Measurements from ENCODE around the gene STK32C. TPM values are rescaled to one million over a fixed set of nuclear protein-coding genes. Genes with fewer than 3 reads are reported as not detected.
"Not testable (repeated sequence)": the region's sequence is repeated elsewhere in the genome, so short reads cannot be mapped to it uniquely, and the experiment has no call there.

STK32C gene
- total RNA-seq, 2 donors from 2014 or later: 7.2 to 21.5 TPM

DNA sequence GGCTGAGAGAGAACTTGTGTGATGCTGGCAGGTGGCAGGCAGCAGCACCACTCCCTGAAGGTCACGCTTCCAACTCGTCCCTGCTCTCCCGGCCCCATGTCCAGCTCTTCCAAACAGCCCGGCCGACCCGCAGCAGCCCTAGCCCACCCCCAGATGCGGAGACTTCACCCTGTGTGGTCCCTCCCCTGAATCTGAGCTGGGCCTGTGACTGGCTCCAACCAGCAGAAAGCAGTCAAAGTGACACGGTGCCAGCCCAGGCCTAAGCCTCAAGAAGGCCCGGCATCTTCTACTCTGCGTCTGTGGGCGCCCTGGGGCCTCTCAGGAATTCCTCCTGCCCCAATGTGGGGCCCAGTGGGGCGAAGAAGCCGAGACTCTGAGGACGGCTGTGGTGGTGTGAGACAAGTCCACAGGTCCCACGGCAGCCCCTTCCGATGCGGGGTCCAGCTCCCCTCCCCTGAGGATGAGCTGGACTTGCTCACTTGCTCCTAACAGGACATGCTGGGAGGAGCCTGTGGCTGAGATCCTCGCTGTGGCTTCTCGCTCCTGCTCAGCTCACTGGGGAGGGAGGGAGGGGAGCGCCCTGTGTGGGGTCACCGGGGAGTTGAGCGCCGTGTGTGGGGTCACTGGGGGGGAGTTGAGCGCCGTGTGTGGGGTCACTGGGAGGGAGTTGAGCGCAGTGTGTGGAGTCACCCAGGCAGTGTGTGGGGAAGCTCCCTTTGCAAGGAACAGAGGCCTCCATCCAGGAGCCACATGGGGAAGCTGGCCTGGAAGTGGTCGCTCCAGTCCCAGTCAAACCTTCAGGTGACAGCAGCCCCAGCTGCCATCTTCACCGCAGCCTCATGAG, 9.5 kb downstream of the STK32C start:
- H3K4me1 ChIP-seq (replicated peaks): no peaks in the 10 kb centered on the region
- 62% methylated on average over 28 of the region's 28 CpGs for WGBS
- H3K27me3 ChIP-seq (replicated peaks; ENCODE audit: insufficient read depth): peaks cover 1% of the 10 kb centered on the region
- H3K9me3 ChIP-seq: no peaks in the 10 kb centered on the region
- H3K36me3 ChIP-seq: no peaks in the 10 kb centered on the region
- intact Hi-C loops (cut with DNase I): no loop called here
- no peak overlapping the region for H3K27ac ChIP-seq
- no peak overlapping the region for H3K4me3 ChIP-seq
- TF ChIP-seq POLR2A (IDR thresholded peaks at IDR 0.05) (no peak), POLR2AphosphoS5 (IDR thresholded peaks at IDR 0.05) (no peak)
- TF ChIP-seq, protein P1, sequence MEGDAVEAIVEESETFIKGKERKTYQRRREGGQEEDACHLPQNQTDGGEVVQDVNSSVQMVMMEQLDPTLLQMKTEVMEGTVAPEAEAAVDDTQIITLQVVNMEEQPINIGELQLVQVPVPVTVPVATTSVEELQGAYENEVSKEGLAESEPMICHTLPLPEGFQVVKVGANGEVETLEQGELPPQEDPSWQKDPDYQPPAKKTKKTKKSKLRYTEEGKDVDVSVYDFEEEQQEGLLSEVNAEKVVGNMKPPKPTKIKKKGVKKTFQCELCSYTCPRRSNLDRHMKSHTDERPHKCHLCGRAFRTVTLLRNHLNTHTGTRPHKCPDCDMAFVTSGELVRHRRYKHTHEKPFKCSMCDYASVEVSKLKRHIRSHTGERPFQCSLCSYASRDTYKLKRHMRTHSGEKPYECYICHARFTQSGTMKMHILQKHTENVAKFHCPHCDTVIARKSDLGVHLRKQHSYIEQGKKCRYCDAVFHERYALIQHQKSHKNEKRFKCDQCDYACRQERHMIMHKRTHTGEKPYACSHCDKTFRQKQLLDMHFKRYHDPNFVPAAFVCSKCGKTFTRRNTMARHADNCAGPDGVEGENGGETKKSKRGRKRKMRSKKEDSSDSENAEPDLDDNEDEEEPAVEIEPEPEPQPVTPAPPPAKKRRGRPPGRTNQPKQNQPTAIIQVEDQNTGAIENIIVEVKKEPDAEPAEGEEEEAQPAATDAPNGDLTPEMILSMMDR (IDR thresholded peaks at IDR 0.05): no peak
- no peak for DNase-seq (ENCODE audit: low spot score)

DNA sequence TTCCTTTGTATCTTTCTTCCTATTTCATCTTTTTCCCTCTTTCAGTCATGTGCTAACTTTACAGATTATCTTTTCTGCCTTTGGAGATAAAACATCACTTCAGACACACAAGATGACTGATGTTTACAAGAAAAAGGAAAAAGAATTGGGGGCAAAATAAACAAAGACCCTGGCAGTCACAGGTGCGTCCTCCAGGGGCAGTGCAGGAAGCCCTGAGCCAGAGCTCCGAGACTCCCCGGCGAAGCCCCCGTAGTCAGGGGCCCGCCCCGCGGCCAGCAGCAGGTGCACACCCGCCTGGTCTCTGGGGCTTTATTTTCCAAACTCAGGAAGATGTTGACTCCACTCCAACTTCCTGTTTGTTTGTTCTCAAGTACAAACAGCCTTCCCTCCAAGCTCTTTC, 10.2 kb downstream of the STK32C start:
- intact Hi-C loops (cut with DNase I): no loop called here

DNA sequence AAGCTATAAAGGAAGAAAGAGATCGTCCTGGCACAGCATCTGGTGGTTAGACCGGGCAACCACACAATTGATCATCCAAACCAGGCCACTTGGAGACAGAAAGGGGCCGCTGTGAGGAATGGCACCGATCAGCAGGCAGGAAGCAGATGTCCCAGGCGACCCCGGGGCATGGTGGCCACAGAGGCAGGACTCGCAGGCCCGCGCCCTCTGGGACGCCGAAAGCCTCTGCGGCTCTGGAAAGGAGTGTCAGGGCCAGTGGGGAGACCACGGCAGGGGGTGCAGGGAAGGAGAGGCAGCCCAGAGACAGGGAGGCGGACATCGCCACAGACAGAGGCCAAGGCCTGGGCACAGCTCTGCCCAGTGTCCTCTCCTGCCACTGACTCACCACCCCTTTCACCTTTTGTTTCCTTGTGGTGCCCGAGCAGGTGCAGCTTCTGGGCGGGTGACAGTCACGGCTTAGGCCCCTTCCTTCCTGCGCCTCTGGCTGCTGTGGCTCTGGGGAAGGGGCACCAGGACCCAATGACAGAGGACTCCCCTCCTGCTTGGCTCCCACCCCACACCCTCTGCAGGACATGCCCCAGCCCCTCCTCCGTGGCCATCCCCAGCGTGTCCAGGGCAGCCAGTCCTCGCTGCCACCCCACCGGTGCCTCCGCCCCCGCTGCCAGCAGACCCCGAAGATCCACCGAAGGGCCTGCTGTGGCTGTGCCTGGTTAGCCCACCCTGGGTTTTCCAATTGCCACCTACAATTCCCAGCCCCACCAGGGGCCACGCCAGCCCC, 10.9 kb downstream of the STK32C start:
- H3K36me3 ChIP-seq: no peaks in the 10 kb centered on the region
- H3K9me3 ChIP-seq: no peaks in the 10 kb centered on the region
- 95% methylated on average over 25 of the region's 28 CpGs for WGBS
- H3K27ac ChIP-seq: no peak overlapping the region
- TF ChIP-seq POLR2A (IDR thresholded peaks at IDR 0.05): no peak
- TF ChIP-seq POLR2AphosphoS5 (IDR thresholded peaks at IDR 0.05): no peak
- TF ChIP-seq, protein P1 (IDR thresholded peaks at IDR 0.05): no peak
- intact Hi-C loops (cut with DNase I): no loop called here
- no peaks in the 10 kb centered on the region for H3K4me1 ChIP-seq (replicated peaks)
- DNase-seq (ENCODE audit: low spot score): no peak
- H3K4me3 ChIP-seq: no peak overlapping the region
- H3K27me3 ChIP-seq (replicated peaks; ENCODE audit: insufficient read depth): peaks cover 1% of the 10 kb centered on the region

More for the DNA sequence above, 10.2 kb downstream of the STK32C start:
- Histone ChIP-seq H3K4me1 (replicated peaks) (no peaks in the 10 kb centered on the region), H3K4me3 (no peak overlapping the region), H3K9me3 (no peaks in the 10 kb centered on the region), H3K27ac (no peak overlapping the region), H3K27me3 (replicated peaks; ENCODE audit: insufficient read depth) (peaks cover 1% of the 10 kb centered on the region), H3K36me3 (no peaks in the 10 kb centered on the region)
- WGBS: 31% methylated on average over 9 of the region's 9 CpGs
- no peak for TF ChIP-seq POLR2A (IDR thresholded peaks at IDR 0.05)
- TF ChIP-seq, protein P1 (IDR thresholded peaks at IDR 0.05): no peak
- TF ChIP-seq POLR2AphosphoS5 (IDR thresholded peaks at IDR 0.05): no peak
- DNase-seq (ENCODE audit: low spot score): no peak

DNA sequence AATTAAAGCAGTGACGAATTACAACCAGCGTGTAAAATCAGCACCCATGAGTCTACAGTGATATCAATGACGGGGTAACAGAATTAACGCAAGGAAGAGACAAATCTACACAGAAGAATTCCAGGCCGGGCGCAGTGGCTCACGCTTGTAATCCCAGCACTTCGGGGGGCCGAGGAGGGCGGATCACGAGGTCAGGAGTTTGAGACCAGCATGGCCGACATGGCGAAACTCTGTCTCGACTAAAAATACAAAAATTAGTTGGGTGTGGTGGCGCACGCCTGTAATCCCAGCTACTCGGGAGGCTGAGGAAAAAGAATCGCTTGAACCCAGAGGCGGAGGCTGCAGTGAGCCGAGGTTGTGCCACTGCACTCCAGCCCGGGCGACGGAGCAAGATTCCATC, 12.3 kb downstream of the STK32C start:
- 89% methylated on average over 23 of the region's 23 CpGs for WGBS
- H3K36me3 ChIP-seq; intact Hi-C loops (cut with DNase I); DNase-seq (ENCODE audit: low spot score); H3K4me3 ChIP-seq; H3K9me3 ChIP-seq; H3K27ac ChIP-seq; H3K27me3 ChIP-seq (replicated peaks; ENCODE audit: insufficient read depth); H3K4me1 ChIP-seq (replicated peaks): not testable (repeated sequence)

DNA sequence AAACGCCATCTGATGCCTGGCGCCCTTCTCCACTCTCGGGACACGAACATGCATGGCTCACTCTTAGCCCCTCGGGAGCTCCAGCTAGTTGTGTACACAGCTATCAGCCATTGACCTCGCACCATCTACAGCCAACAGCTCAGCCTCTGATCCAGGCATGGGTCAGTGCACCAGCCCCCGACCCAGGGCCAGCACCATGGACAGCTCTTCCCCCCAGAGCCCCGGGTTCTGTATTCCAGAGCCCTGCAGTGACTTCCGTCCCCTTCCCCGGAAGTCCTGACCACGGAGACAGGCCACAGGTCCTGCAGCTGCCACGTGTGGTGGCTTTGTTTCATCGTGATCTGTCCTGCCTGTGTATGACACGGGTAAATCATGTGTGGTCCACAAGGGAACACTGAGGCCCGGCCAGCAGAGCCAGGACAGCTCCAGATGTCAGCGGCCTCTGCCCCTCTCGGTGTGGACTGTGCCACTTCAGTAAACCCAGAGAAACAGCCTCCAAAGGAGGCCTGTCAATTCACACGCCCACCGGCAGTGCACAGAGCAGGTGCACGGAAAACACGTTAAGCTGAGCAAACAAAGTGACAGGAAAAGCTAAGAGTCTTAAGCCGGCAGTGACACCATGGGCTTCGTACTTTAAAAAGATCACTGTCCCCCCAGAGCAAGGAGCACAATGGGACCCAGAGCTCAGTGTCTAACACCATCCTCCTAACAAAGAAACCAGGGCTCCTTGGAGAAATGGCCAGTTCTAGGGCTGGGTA, 13.0 kb downstream of the STK32C start:
- Histone ChIP-seq H3K27ac (no peak overlapping the region), H3K36me3 (no peaks in the 10 kb centered on the region), H3K27me3 (replicated peaks; ENCODE audit: insufficient read depth) (peaks cover 1% of the 10 kb centered on the region), H3K9me3 (no peaks in the 10 kb centered on the region), H3K4me1 (replicated peaks) (no peaks in the 10 kb centered on the region), H3K4me3 (no peak overlapping the region)
- TF ChIP-seq POLR2AphosphoS5 (IDR thresholded peaks at IDR 0.05) (no peak), POLR2A (IDR thresholded peaks at IDR 0.05) (no peak)
- TF ChIP-seq, protein P1 (IDR thresholded peaks at IDR 0.05): no peak
- DNase-seq (ENCODE audit: low spot score): no peak
- 69% methylated on average over 23 of the region's 23 CpGs for WGBS
- intact Hi-C loops (cut with DNase I): no loop called here

Measured in prostate gland (tissue), 2 donors.